ENCODE results near the gene PTEN. TPM values are rescaled to one million over a fixed set of nuclear protein-coding genes. Genes with fewer than 3 reads are reported as not detected.

Gene PTEN
- total and polyA plus RNA-seq, 4 donors, result 11.5 to 76.6 (median 37.5) TPM

GRCh38 chr10:87817609-87818504 is 45.6 kb upstream of the PTEN start, which contains the start of gene ATAD1 (continued):
- TF ChIP-seq GABPA (IDR thresholded peaks at IDR 0.05 in 1 of 2, conservative IDR thresholded peaks at IDR 0.05 in 1 of 2) (peak; percentile 73 to 93), EGR1 (IDR thresholded peaks at IDR 0.05; ENCODE audit: low read depth in 2 of 2) (peak in 1 of 2 donors; percentile 49)

GRCh38 chr10:87818505-87819288 is 44.7 kb upstream of the PTEN start:
- H3K27ac ChIP-seq (ENCODE audit: low read depth in 1 of 2, low read length in 2 of 2), result peak overlapping the region; percentile 68 to 84
- H3K4me3 ChIP-seq (ENCODE audit: low read depth in 1 of 3, low read length in 3 of 3), result peak overlapping the region; percentile 73 to 86 (median 81)
- 18% methylated on average over 29 of the region's 29 CpGs for WGBS
- H3K36me3 ChIP-seq (ENCODE audit: control insufficient read depth in 4 of 4, insufficient read depth in 3 of 4, low read depth in 1 of 4, low read length in 3 of 4), result no peaks in the 10 kb centered on the region
- H3K4me1 ChIP-seq (ENCODE audit: control insufficient read depth in 4 of 4, insufficient read depth in 4 of 4, low read length in 3 of 4), result peaks cover 0 to 24% (median 12%) of the 10 kb centered on the region in 4 donors
- no peaks in the 10 kb centered on the region for H3K27me3 ChIP-seq (ENCODE audit: control insufficient read depth in 4 of 4, insufficient read depth in 4 of 4, low read length in 3 of 4)
- no peak for DNase-seq (ENCODE audit: low spot score)
- H3K9ac ChIP-seq (ENCODE audit: low read depth in 1 of 2, low read length in 2 of 2), result peak overlapping the region; percentile 42 to 73
- TF ChIP-seq YY1 (IDR thresholded peaks at IDR 0.05), result no peak
- TF ChIP-seq ZBTB33 (IDR thresholded peaks at IDR 0.05), result no peak
- peak in 1 of 2 donors; percentile 16 for TF ChIP-seq RAD21 (IDR thresholded peaks at IDR 0.05)
- TF ChIP-seq JUND (IDR thresholded peaks at IDR 0.05), result no peak
- TF ChIP-seq FOXA2 (IDR thresholded peaks at IDR 0.05), result no peak
- TF ChIP-seq RXRA (IDR thresholded peaks at IDR 0.05), result no peak
- TF ChIP-seq CTCF (IDR thresholded peaks at IDR 0.05; ENCODE audit: low read depth, low read length, missing input control), result no peak
- H3K9me3 ChIP-seq (ENCODE audit: control insufficient read depth in 4 of 4, low read length in 3 of 4), result no peaks in the 10 kb centered on the region

- Histone ChIP-seq H3K9ac (ENCODE audit: low read depth in 1 of 2, low read length in 2 of 2) (no peak overlapping the region), H3K4me1 (ENCODE audit: control insufficient read depth in 4 of 4, insufficient read depth in 4 of 4, low read length in 3 of 4) (peaks cover 0 to 24% (median 12%) of the 10 kb centered on the region in 4 donors), H3K27me3 (ENCODE audit: control insufficient read depth in 4 of 4, insufficient read depth in 4 of 4, low read length in 3 of 4) (no peaks in the 10 kb centered on the region), H3K27ac (ENCODE audit: low read depth in 1 of 2, low read length in 2 of 2) (no peak overlapping the region), H3K9me3 (ENCODE audit: control insufficient read depth in 4 of 4, low read length in 3 of 4) (no peaks in the 10 kb centered on the region), H3K36me3 (ENCODE audit: control insufficient read depth in 4 of 4, insufficient read depth in 3 of 4, low read depth in 1 of 4, low read length in 3 of 4) (no peaks in the 10 kb centered on the region), H3K4me3 (ENCODE audit: low read depth in 1 of 3, low read length in 3 of 3) (no peak overlapping the region)
- DNase-seq (ENCODE audit: low spot score), result no peak
- TF ChIP-seq YY1 (IDR thresholded peaks at IDR 0.05) (no peak), TAF1 (conservative IDR thresholded peaks at IDR 0.05) (no peak)
- WGBS, result 92% methylated on average over 6 of the region's 6 CpGs
Measured at GRCh38 chr10:87819289-87819585, 44.2 kb upstream of the PTEN start.
